GM19395 (cell line): Measurements from ENCODE around the gene TAB3.
A peak's percentile ranks its signal among the peaks of the same experiment; 100 is the strongest.
"Not testable (repeated sequence)": the region's sequence is repeated elsewhere in the genome, so short reads cannot be mapped to it uniquely, and the experiment has no call there.

ENCODE experiments used
- ATAC-seq: cut with Tn5 transposase; IDR thresholded peaks from one replicate; pipeline ENCODE4 v1.9.1; 2021; ENCODE audit warnings: mild to moderate bottlenecking, moderate library complexity; ENCODE audit not compliant: unreplicated experiment

TAB3 gene

GRCh38 chrX:30821116-30821515 lies 67.9 kb downstream of the TAB3 start:
- ATAC-seq = no peak

GRCh38 chrX:30819080-30819479 lies 70.0 kb downstream of the TAB3 start:
- ATAC-seq = no peak

GRCh38 chrX:30816079-30816478 lies 73.0 kb downstream of the TAB3 start:
- ATAC-seq = no peak

GRCh38 chrX:30814978-30815377 lies 74.1 kb downstream of the TAB3 start:
- no peak for ATAC-seq

GRCh38 chrX:30812326-30812725 lies 76.7 kb downstream of the TAB3 start:
- peak; percentile 99 for ATAC-seq

- no peak for ATAC-seq
Measured at GRCh38 chrX:30806187-30806728, 82.8 kb downstream of the TAB3 start.

GRCh38 chrX:30804462-30804861 lies 84.6 kb downstream of the TAB3 start:
- no peak for ATAC-seq

- no peak for ATAC-seq
Measured at GRCh38 chrX:30800901-30801300, 88.2 kb downstream of the TAB3 start.

GRCh38 chrX:30799327-30799726 lies 89.7 kb downstream of the TAB3 start:
- no peak for ATAC-seq

GRCh38 chrX:30798810-30799209 lies 90.2 kb downstream of the TAB3 start:
- ATAC-seq = no peak

GRCh38 chrX:30797301-30797700 lies 91.8 kb downstream of the TAB3 start:
- ATAC-seq = not testable (repeated sequence)

GRCh38 chrX:30795981-30796958 lies 92.8 kb downstream of the TAB3 start:
- ATAC-seq = no peak

- ATAC-seq = no peak
Measured at GRCh38 chrX:30794497-30794896, 94.6 kb downstream of the TAB3 start.

- ATAC-seq = no peak
Measured at GRCh38 chrX:30793767-30794103, 95.3 kb downstream of the TAB3 start.

GRCh38 chrX:30793075-30793766 lies 95.8 kb downstream of the TAB3 start:
- no peak for ATAC-seq

GRCh38 chrX:30791296-30792278 lies 97.5 kb downstream of the TAB3 start:
- no peak for ATAC-seq

- no peak for ATAC-seq
Measured at GRCh38 chrX:30787012-30787411, 102.0 kb downstream of the TAB3 start.

- no peak for ATAC-seq
Measured at GRCh38 chrX:30786374-30786773, 102.7 kb downstream of the TAB3 start.

- no peak for ATAC-seq
Measured at GRCh38 chrX:30781711-30782444, 107.2 kb downstream of the TAB3 start.

- ATAC-seq = no peak
Measured at GRCh38 chrX:30779453-30780030, 109.5 kb downstream of the TAB3 start.
